DMS114 treated with DMSO at 0.1 percent for 48 hours (cell line): Measurements from ENCODE around the gene RBM34.

Source experiments
- DNase-seq: peaks from one replicate; lab custom pipeline; 2025; ENCODE audit not compliant: unreplicated experiment; lab: John Stamatoyannopoulos, UW

The RBM34 gene

DNA sequence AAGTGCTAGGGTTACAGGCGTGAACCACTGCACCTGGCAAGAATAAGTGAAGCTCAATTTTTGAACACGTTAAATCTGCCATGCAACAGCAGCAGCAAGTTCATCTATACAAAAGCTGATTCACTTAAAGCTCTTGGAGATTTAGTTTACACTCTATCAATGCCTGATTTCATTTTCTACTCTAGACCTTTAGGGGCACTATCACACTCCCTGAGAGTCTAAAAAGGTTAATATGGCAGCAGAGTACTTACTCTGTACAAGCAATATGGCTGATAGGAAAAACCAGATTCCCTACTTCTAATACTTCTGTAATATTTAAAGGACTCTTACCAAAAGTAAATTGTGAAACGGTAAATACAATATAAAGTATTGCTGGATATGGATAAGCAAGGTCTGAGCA is 4.8 kb downstream of the RBM34 start:
- DNase-seq, result no peak

DNA sequence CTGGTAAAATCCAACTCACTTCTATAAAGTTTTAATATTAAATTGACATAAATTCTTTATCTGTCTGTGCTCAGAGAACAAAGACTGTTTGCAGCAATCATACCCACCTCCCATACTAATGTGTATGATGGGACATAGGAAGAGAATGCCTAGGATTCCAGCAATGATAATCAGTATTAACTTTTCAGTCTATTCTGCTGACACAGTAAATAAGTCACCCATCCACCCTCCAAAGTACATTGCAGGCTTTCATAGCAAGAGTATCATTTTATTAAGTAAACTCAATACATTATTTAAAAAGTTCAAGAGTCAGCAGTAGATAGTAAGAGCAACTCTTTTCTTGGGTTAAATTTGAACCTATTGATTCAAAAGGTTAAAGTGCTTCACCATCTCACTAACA is 8.8 kb downstream of the RBM34 start:
- no peak for DNase-seq

DNA sequence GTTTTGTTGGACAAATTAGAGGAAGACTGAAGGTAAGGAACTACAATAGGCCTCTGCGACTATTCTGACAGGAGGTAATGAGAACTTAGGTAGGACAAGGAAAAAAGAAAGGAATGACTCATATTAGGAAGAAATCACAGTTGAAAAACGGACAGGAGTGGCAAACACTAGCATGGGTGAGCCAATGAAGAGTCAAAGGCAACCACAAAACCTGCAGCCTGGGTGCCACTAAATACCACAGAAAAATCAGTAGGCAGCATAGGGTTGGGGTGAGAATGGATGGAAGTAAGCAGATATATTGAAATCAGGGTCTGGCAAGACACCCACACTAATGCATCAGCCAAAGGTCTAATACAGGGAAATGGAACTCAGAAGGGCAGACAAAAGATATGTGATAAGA is 10.0 kb downstream of the RBM34 start:
- no peak for DNase-seq

DNA sequence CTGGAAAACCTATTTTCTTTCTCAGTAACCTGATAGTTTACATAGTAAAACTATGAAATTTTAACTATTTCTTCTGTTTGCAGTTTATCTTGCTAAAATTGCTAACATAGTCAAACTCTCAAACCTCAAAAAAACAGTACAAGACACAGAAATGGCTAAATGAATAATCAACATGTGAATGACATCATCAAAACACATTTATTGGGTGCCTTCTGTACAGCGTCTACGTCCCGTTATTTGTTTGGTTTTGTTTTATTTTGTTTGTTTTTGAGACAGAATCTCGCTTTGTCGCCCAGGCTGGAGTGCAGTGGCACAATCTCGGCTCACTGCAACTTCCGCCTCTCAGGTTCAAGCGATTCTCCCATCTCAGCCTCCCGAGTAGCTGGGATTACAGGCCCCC is 11.2 kb downstream of the RBM34 start:
- DNase-seq, result no peak

DNA sequence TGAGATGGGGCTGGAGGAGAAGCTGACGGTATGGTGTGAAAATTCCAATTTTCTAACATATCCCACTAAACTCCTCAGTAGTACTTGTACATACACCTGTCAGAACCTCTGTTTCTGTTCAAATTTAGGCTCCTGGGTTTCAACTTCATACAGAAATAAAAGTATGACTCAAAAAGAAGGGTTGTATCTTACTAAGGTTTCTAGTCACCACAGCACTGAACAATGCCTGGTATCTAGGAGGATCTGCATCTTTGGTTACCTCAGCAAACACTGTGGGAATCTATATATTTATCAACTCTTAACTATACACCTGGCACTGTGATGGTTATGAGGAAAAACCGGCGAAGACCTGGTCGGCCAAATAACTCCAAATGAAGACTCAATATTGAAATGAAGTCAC is 13.8 kb downstream of the RBM34 start:
- DNase-seq, result no peak

DNA sequence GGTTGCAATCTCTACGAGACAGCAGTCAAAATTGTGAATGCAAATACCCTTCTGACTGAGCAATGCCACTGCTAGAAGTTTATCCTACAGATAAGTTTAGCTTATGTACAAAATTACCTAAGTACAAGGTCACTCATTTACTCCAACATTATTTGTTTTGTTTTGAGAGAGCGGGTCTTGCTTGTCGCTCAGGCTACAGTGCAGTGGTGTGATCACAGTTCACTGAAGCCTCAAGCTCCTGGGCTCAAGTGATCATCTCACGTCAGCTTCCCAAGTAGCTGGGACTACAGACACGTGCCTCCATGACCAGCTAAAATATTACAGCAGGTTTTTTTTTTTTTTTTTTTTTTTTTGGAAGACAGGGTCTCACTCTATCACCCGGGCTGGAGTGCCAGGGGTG is 15.4 kb downstream of the RBM34 start:
- DNase-seq, result no peak

DNA sequence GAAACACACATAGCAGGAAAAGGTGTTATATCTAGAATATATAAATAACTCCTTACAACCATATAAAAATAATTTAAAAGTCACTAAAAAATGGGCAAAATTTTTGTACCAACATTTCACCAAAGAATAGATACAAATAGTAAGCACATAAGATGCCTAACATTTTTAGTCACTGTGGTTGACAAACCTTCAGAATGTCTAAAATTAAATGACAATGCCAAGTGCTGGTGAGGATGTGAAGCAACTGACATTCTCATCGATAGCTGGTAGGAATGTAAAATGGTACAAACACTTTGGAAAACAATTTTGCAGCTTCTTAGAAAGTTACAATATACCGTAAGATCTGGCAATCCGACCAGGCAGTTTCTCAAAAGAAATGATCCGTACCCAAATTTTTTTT is 18.1 kb downstream of the RBM34 start:
- DNase-seq, result no peak

DNA sequence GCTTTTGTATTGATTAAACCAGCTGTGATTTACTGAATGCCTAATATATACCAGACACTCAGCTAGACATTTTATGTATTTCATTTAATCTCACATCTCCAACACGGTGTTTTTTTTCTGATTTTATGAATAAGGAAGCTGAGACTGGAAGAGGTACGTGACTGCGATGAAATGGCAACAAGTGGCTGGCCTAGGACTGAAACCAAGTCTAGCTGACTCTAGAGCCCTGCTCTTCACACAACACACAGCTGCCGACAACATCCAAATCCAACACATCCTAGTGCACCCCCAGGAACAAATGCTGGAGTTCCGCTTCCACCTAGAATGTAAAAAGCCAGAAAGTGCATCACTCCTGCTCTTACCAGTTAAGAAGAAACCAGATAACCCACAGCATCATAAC is 21.7 kb downstream of the RBM34 start:
- no peak for DNase-seq

DNA sequence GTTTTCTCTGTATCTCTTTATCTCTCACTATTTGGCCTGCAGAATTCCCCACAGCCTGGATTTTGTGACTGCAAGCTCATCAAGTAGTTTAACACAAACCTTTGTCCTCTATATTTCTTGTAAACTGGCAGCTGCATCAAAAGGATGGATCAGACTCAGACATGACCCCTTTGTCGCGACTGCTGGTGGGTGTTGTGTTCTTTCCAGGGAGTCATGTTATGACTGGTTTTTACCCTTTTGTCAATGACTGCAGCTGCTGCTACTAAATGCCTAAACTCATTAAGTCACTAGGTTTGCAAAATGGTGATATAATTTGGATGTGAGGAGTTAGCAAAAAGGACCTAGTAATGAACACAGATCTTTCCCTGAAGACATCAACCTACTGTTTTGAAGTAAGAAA is 22.2 kb downstream of the RBM34 start:
- DNase-seq, result no peak

DNA sequence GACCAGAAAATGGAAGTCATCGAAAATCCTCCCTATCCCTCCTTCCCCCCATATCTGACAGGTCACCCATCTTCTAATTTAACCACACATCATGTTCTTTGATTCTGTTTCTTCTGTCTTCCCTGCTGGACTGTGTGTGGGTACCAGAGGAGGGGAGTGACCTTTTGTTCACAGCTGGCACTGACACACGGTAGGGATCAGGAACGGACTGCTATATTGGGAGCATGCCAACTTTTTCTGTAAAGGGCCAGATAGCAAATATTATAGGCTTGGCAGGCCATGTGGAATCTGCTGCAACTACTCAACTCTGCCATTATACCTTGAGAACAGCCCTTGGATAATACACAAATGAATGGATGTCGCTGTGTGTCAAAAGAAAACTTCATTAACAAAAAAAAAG is 24.9 kb downstream of the RBM34 start:
- DNase-seq, result no peak

DNA sequence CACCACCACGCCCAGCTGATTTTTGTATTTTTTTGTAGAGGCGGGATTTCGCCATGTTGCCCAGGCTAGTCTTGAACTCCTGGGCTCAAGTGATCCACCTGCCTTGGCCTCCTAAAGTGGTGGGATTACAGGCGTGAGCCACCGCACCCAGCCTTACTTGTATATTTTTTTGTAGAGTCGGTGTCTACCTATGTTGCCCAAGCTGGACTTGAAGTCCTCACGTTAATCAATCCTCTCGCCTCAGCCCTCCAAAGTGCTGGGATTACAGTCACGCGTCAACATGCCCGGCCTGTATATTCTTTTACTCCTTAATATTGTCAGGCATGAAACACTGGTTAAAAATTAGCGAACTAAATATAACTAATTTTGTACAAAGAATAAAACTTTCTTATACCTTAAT is 26.9 kb downstream of the RBM34 start:
- no peak for DNase-seq

DNA sequence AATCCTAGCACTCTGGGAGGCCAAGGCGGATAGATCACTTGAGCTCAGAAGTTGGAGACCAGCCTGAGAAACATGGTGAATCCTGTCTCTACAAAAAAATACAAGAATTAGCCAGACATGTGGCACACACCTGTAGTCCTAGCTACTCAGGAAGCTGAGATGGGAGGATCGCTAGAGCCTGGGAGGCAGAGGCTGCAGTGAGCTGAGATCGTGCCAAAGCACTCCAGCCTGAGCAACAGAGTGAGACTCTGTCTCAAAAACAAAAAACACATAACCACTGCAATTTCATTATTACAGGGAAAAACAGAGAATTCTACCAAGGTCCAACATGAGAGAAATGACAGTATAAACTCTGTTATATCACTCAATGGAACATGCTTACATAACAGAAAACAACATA is 28.0 kb downstream of the RBM34 start:
- DNase-seq, result no peak

DNA sequence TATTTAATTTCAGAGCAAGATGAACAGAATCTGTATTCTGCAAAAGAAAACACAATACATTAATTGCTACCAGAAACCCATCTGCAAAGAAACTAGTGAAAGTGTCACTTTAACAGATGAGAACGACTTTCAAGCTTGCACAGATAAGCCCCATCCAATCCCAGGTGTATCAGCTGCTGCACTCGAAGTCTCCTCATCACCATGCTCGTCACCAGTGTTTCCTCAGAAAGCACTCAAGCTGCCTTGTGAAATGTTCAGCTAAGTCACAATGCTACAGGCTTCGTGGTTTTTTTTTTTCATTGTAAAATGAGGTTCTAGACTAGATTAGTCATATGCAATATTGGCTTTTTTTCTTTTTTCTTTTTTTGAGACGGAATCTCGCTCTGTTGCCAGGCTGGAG is 29.1 kb downstream of the RBM34 start:
- no peak for DNase-seq

DNA sequence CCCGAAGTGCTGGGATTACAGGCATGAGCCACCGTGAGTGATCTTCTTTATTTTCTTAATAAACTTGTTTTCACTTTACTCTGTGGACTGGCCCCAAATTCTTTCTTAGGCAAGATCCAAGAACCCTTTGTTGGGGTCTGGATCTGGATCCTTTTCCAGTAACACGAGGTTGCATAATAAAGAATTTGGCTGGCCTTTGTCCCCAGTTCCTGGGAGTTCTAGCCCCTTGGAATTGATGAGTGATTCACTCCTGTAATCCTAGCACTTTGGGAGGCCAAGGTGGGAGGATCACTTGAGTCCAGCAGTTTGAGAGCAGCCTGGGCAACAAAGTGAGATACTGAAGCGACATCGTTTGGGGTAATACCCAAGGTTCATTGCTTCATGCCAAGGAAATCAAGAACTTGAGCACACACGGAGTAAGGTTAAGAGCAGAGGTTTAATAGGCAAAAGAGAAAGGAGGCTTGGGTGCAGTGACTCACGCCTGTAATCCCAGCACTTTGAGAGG is 30.2 kb downstream of the RBM34 start:
- no peak for DNase-seq

DNA sequence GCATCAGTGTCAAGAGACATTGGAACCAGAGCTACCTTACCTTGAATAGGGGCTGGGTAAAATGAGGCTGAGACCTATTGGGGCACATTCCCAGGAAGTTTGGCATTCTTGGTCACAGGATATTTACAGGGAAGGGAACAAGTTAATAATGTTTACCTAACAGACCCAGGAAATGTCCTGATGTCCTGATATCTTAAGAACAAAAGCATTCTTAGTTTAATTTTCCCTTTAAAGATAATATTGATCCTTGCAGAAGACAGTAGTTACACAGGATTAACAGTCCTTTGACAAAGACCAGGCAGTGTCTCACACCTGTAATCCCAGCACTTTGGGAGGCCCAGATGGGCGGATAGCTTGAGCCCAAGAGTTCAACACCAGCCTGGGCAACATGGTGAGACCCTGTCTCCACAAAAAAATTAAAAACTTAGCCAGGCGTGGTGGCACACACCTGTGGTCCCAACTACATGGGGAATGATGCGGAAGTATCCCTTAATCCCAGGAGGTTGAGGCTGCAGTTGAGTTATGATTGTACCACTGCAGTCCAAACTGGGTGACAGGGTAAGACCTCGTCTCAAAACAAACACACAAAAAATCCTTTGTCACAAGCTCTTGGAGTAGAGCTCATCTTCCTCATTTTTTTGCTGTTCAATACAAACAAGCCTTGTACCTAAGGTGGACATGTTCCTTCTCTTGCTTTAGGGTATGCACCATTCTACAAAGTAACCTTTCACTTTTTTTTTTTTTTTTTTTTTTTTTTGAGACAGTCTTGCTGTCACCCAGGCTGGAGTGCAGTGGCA is 31.1 kb downstream of the RBM34 start:
- DNase-seq, result no peak

DNA sequence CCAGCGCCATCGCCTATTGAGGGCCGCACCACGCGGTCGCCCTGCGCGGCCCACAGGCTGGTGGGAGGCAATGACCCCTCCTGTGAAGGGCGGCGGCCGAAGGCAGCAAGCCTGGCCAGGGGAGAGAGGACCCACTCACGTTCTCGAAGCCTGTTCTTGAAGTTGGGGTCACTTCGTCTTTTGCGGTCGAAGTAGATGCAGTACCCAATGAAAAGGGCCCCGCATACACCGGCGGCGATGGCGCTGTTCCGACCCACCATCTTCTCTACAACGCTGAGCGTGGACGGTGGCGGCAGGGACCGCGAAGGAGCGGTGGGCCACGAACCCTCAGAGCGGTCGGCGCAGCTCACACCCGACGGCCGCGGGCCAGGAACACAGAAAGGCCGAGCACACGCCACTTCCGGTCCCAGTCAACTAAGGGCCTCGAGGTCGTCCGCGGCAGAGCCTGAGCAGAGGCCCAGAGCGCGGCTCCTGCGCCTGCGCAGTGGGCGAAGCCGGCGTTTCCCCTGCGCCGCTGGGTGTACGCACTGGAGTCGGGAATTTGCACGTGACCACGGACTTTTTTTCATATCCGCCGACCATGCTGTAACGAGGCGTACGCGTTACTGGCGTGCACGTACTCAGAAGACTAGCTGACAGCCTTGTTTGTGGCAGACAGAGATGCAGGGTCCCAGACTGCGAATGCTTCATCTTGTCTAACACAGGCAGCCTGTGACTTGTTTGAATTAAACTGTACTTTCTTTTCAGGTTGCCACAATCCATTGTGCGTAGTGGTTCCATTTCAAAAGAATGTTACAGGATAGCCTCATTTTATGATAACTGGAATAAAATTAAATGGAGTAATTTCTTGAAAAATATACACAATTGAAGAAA is 32.4 kb downstream of the RBM34 start, which contains the start of gene TOMM20:
Gene TOMM20 (minus strand): TSS at position 382 of the 873 bp plus-strand sequence. CDS start 122 bp downstream, at position 260.
- peak; percentile 92 for DNase-seq

DNA sequence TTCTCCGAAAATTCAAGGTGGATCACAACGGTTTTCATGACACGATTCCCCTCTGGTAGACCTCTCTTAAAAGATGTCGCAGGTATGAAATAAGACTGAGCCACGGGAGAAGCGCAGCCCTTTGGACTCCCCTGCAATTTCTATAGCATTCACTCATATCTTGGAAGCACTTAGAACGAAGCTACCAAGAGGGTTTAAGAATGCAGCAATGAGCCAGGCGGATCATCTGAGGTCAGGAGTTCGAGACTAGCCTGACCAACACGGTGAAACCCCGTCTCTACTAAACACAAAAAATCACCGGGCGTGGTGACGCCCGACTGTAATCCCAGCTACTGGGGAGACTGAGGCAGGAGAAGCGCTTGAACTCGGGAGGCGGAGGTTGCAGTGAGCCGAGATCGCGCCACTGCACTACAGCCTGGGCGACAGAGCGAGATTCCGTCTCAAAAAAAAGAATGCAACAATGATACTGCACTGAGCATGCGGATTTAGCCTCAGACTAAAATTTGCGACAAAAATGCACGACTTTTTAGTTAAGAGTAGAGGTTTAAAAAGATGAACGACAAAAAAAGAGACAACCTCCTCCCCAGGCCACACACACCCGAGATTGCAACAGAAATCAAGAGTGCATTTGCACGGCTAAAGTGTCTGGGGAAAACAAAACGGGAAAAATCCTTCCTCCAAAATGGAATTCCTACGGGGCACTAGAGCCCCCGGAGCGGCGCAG is 33.2 kb downstream of the RBM34 start:
- no peak for DNase-seq

DNA sequence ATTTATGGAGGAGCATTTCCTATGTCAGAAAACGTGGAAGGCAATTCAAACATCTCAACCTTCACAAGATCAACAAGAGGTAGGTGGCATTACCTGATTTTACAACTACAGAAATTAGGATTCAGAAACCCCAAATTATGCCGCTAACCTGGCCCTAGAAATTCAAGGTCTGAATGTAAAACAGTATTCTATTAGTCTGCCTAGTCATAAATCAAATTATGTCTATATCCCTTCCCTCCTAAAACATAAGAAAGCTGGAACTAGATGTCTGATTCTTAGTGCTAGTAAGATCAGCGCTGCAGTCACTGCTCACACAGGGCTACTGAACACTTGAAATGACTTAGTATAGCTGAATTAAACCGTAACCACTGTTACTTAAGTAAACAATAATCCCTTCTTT is 33.8 kb downstream of the RBM34 start:
- no peak for DNase-seq

DNA sequence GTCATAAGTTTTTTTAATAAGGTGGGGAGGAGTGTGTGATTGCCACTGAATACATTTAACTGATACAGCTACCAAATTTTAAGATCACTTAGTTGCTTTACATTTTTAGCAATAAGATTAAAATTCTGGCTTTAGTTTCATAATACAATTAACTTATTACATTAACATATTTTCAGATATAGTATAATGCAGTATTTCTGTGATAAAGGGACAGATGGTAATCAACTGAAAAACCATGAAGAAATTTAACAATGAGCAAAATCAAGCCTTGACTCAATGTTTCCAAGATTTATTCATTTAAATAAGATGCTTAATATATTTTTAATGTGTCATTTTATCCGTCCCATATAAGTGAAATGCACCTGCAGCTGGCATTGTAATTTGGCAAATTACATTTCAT is 36.4 kb downstream of the RBM34 start:
- DNase-seq, result no peak

DNA sequence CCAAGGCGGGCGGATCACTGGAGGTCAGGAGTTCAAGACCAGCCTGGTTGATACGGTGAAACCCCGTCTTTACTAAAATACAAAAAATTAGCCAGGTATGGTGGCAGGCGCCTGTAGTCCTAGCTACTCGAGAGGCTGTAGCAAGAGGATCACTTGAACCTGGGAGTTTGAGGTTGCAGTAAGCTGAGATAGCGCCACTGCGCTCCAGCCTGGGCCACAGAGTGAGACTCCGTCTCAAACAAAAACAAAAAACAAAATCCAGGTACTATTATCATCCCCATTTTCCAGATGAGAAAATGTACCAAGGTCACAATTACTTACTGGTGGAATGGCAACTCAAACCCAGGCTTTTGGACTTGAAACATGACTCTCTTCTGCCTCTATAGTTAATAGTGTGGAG is 36.9 kb downstream of the RBM34 start:
- DNase-seq, result no peak

DNA sequence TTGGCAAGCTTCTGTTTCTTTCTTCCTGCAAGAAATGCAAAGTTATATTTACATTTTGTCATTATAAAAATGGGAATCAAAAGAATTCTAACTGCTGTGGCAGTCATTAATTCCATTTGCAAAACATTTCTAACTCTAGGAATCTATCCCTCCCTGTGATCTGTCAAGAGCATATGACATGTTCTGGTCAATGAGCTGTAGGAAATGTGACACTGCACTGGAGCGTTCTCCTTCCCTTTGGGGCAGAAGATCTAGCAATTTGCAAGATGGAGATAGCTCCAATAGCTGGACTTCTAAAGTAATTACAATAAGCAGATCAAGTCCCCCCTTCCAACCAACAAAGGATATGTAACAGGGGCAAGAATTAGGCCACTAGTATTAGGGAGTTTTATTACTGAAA is 38.7 kb downstream of the RBM34 start:
- DNase-seq, result no peak
